Mucosa of stomach (tissue), 1 donor: ENCODE results near the gene PKD1L1.
"Not testable (repeated sequence)": the region's sequence is repeated elsewhere in the genome, so short reads cannot be mapped to it uniquely, and the experiment has no call there.

Experiments used
- H3K27me3 ChIP-seq: one replicate; pipeline ENCODE4 v1.7.0; 2013; ENCODE audit warnings: mild to moderate bottlenecking, low read length; ENCODE audit not compliant: control insufficient read depth, insufficient read depth
- H3K36me3 ChIP-seq: one replicate; pipeline ENCODE4 v1.7.0; 2013; ENCODE audit warnings: low read length; ENCODE audit not compliant: control insufficient read depth, insufficient read depth
- H3K4me1 ChIP-seq: one replicate; pipeline ENCODE4 v1.7.0; 2013; ENCODE audit warnings: mild to moderate bottlenecking, low read length; ENCODE audit not compliant: control insufficient read depth, insufficient read depth
- H3K4me3 ChIP-seq: one replicate; pipeline ENCODE4 v1.7.0; 2013; ENCODE audit warnings: low read length
- H3K9ac ChIP-seq: one replicate; pipeline ENCODE4 v1.7.0; 2013; ENCODE audit warnings: mild to moderate bottlenecking, low read length, moderate library complexity
- H3K9me3 ChIP-seq: one replicate; pipeline ENCODE4 v1.7.0; 2013; ENCODE audit warnings: mild to moderate bottlenecking, low read length, moderate library complexity; ENCODE audit not compliant: control insufficient read depth
- donor health status: Pancreatic carcinoma.

PKD1L1 gene

DNA sequence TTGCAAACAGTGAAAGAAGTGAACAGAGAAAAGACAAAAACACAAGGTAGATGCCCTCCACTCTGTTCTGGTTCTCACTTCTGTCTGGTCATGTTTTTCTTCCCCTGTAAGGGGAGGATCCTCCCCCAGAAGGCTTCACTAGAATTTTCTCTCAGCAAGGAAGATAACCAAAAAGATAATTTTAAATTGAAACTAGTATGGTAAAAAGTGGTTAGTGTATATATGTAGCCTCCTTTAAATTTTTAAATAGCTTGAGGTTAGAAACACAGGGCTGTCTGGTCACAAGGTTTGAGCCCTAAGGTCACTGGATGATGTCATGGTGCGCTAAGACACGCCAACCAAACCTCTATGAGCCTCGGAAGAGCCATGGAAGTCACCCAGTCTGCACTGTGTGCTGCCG lies 5.6 kb upstream of the PKD1L1 start:
- Histone ChIP-seq H3K4me3 (no peak overlapping the region), H3K9ac (no peak overlapping the region), H3K9me3 (no peaks in the 10 kb centered on the region), H3K27me3 (no peaks in the 10 kb centered on the region), H3K4me1 (peaks cover 5% of the 10 kb centered on the region), H3K36me3 (no peaks in the 10 kb centered on the region)

DNA sequence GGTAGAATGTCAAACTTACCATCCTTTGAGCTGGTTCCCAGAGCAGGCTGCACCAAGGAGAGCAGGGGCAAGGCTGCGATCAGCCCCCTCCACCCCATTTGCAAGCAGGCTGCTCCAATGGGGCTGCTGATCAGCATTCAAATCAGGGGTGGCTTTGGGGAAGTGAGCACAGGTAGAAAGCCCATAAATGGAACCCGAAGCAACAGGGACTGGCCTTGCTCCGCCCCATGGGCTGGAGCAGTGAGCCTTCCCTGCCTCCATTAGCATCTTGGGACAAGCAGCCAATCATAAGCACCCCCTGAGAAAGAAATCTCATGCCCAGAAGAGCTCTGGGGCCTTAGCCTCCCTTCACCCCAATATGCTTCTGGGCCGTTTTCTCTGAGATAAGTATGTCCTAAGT lies 4.0 kb upstream of the PKD1L1 start:
- Histone ChIP-seq H3K4me3 (no peak overlapping the region), H3K36me3 (no peaks in the 10 kb centered on the region), H3K27me3 (no peaks in the 10 kb centered on the region), H3K9me3 (no peaks in the 10 kb centered on the region), H3K4me1 (peaks cover 5% of the 10 kb centered on the region), H3K9ac (no peak overlapping the region)

DNA sequence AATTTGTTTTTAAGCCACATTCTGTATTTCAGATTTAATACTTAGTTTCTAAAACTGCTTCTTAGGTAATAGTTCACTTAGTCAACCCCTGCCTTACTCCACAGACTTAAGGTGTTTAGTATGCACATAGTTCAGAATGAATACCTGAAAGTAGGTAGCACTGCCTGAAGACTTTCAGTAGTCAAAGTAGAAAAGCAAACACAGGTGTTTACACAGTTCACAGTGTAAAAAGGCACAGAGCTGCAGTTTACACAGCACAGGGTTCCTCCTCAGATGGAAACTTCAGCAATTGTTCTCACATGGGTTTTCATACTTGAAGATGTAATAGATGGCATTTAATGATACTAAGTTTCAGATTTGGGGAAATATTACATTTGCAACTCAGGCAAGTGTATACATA lies 3.1 kb upstream of the PKD1L1 start:
- Histone ChIP-seq H3K4me3 (no peak overlapping the region), H3K9me3 (no peaks in the 10 kb centered on the region), H3K27me3 (no peaks in the 10 kb centered on the region), H3K36me3 (no peaks in the 10 kb centered on the region), H3K4me1 (peaks cover 5% of the 10 kb centered on the region), H3K9ac (no peak overlapping the region)

DNA sequence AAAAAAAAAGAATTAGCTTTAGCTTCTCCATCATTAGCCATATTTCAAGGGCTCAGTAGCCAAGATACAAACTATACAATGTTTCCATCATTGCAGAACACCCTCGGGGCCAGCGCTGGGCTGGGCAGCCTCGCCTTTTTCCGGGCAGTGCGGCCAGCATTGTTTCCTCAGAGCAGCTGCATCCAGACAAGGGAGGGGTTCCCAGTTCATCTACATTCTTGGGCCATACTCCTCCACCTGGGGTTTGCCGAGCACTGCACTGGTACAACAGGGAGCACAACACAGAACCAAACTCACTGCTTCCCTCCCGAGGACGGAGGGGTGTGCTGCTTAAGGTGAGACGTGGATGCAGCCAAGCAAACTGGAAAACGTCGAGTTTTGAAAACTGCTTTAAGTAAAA lies 2.4 kb upstream of the PKD1L1 start:
- peaks cover 5% of the 10 kb centered on the region for H3K4me1 ChIP-seq
- no peak overlapping the region for H3K9ac ChIP-seq
- H3K4me3 ChIP-seq, result no peak overlapping the region
- no peaks in the 10 kb centered on the region for H3K27me3 ChIP-seq
- no peaks in the 10 kb centered on the region for H3K36me3 ChIP-seq
- no peaks in the 10 kb centered on the region for H3K9me3 ChIP-seq

DNA sequence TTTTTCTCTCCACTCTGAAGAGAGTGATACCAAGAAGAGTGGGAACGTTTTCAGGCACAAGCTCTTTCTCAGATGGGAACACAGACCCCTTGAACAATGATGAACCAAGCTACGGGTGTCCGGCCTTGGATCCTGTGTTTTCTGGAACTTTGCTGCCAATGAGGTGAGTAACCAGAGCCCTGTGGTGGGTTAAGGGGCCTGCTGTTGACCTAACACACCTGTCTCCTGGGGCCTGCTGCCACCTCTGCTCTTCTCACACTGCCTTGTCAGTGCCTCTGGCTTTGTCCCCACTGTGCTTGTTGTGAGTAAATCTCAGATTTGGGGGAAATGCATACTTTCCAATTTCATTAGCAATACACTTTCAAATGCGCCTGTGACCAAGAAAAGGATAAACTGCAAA lies 1.4 kb upstream of the PKD1L1 start:
- Histone ChIP-seq H3K36me3 (no peaks in the 10 kb centered on the region), H3K4me3 (no peak overlapping the region), H3K9ac (no peak overlapping the region), H3K27me3 (no peaks in the 10 kb centered on the region), H3K9me3 (no peaks in the 10 kb centered on the region), H3K4me1 (peaks cover 5% of the 10 kb centered on the region)

DNA sequence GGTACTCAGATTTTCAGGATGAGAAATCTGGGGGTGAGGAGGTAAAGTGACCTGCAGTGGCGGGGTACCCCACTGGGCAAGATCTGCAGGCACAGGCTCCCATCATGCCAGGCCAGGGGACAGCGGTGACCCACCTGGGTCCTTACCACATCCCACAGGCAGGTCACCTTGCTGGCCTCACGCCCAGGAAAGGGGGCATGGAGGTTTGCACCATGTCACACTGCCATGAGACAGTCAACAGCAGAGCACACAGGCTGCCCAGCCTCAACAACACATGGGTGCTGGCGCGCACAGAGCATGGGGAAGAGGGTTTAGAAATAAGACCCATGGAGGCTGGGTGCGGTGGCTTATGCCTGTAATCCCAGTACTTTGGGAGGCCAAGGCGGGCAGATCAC lies 914 bp downstream of the PKD1L1 start:
- Histone ChIP-seq H3K4me3 (no peak overlapping the region), H3K36me3 (no peaks in the 10 kb centered on the region), H3K9me3 (no peaks in the 10 kb centered on the region), H3K27me3 (no peaks in the 10 kb centered on the region), H3K4me1 (peaks cover 5% of the 10 kb centered on the region), H3K9ac (no peak overlapping the region)

DNA sequence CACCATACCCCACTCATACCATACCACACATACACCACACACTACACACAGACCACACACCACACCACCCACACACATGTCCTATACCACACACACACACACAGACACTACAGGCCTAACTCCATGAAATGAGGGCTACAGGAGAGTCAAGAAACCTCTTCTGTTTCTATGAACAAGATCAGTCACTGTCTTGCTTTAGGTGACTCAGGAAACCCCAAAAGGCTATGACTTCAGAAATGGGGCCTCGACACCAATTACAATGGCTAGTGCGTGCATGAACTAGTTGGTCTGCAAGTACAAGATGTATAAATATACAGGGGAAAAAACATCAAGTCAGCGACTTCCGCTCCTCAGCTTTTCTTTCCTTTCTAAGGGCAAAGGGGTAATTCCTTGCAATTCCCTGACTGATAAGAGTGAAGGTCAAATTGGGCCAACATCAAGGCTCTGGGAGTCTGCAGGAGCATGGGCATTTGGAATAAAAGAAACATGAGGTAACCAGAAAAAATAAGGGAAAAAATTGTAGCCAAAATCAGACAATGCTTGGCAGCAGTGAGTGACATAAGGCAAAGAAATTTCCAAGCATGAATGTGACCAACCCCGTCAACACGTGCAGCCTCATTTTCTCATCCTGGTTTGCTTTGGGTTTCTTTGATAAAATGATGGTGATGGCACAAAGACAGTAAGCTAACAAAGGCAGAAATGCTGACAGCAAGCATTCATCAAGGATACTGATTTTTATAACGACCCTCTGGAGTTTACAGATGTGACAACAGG lies 1.5 kb downstream of the PKD1L1 start:
- Histone ChIP-seq H3K9ac (no peak overlapping the region), H3K4me1 (peaks cover 5% of the 10 kb centered on the region), H3K36me3 (no peaks in the 10 kb centered on the region), H3K27me3 (no peaks in the 10 kb centered on the region), H3K9me3 (no peaks in the 10 kb centered on the region), H3K4me3 (no peak overlapping the region)

DNA sequence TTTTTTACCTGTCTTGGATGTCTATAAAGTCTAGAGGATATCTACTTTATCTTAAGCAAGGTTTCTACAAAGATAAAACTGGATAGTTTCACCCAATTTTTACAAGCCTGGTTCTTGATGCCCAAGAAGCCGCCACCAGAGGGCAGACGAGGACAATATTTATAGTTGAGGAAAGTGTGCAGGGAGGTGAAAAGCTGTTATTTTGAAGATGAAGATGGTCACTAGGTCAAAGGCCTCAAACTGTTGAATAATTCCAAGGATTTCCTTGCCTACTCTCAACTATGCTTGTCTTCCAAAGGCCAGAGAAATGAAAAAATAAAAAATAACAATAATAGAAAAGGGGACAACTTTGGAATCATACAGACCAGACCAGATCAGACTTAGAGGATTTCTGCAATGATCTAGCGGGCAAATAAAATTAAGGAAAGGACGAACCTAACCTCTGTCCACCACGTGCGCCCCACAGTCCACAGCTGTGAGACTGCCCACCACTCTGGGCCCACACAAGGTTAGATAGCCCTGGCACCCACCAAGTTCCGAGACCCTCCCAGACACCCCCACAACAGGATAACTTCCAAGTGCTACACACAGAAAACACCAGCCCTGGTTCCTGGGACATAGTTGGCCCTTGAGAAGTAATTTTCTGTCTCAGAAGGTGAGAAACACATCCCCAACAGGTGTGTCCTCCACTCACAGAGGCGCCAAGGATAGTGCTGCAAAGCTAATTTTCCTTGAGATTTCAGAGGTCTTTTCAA lies 2.8 kb downstream of the PKD1L1 start:
- H3K9ac ChIP-seq, result no peak overlapping the region
- no peaks in the 10 kb centered on the region for H3K36me3 ChIP-seq
- no peaks in the 10 kb centered on the region for H3K9me3 ChIP-seq
- H3K27me3 ChIP-seq, result no peaks in the 10 kb centered on the region
- no peak overlapping the region for H3K4me3 ChIP-seq
- peaks cover 11% of the 10 kb centered on the region for H3K4me1 ChIP-seq

DNA sequence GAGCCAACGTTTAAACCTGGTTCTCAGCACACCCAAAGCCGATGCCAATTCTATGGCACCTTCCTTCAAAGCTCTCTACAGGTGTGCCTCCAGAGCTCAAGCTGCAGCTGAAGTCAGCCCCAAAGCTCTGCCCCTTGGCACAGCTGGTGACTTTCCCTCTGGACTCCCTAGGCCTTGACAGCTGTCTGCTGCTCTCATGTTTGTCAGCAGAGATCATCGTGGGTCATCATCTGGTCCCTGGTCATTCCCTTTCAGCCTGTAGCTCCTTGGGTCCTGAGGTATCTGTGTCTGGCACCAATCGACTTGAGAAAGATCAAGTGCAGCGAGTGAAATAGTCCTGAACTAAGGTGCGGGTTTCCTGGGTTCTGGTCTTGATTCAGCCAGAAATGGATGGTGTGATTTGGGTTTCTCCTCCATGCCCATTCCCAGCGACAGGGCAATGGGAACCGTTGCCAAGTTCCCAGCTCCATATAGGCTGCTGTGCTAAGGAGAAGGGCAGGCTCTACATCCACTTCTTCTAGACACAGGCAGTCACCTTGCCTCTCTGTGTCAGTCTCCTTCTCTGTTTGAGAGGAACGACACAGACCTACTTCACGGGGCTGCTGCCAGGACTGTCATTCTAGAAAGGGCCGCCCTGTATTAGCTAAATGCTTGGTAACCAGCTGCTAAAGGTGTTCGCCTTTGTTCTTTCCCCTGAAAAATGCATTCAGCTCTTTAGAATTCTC lies 3.6 kb downstream of the PKD1L1 start:
- no peaks in the 10 kb centered on the region for H3K36me3 ChIP-seq
- no peaks in the 10 kb centered on the region for H3K9me3 ChIP-seq
- no peak overlapping the region for H3K4me3 ChIP-seq
- peaks cover 18% of the 10 kb centered on the region for H3K4me1 ChIP-seq
- H3K9ac ChIP-seq, result no peak overlapping the region
- H3K27me3 ChIP-seq, result no peaks in the 10 kb centered on the region

DNA sequence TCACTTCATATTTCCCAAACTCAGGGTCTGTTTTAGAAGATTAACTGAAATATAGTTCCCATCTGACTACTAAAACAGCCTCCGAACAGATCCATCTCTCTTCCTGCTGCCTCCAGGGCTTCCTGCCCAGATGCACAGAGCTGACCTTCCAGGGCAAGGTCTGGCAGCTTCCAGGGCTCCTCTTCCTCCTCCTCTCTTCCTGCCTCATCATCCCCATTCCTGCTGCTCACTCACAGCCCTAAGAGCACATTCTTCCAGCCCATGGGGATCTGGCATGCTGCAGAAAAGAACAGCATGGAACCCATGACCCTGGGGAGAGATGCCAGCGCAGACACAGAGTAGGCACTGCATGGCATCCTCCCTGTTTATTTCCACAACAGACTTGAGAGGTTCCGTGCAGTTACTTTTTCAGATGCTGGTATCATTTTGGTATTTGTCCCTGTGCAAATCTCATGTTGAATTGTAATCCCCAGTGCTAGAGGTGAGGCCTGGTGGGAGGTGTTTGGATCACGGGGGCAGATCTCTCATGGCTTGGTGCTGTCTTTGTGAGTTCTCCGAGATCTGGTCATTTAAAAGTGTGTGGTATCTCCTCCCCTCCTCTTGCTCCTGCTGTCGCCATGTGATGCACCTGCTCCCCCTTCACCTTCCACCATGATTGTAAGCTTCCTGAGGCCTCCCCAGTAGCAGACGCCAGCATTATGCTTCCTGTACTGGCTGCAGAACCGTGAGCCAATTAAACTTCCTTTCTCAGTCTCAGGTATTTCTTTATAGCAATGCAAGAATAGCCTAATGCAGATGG lies 4.4 kb downstream of the PKD1L1 start:
- Histone ChIP-seq H3K4me3 (no peak overlapping the region), H3K9ac (no peak overlapping the region), H3K9me3 (no peaks in the 10 kb centered on the region), H3K27me3 (no peaks in the 10 kb centered on the region), H3K4me1 (peaks cover 18% of the 10 kb centered on the region), H3K36me3 (no peaks in the 10 kb centered on the region)

DNA sequence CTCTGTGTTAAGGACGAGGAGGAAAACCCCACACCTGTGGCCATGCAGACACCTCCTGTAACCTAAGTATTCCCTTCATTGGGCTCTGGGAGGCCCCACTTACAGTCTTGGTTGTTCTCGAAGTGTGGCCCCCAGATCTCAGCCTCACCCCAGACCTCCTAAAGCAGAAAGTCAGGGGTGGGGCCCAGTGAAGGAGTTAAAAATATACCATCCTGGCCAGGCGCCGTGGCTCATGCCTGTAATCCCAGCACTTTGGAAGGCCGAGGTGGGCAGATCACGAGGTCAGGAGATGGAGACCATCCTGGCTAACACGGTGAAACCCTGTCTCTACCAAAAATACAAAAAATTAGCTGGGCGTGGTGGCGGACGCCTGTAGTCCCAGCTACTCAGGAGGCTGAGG lies 5.6 kb downstream of the PKD1L1 start:
- H3K4me1 ChIP-seq, result peaks cover 18% of the 10 kb centered on the region
- H3K4me3 ChIP-seq, H3K9ac ChIP-seq, H3K27me3 ChIP-seq, H3K9me3 ChIP-seq, H3K36me3 ChIP-seq: not testable (repeated sequence)
